Measurements from ENCODE around the gene CKAP4. TPM values are rescaled to one million over a fixed set of nuclear protein-coding genes. Genes with fewer than 3 reads are reported as not detected.

The CKAP4 gene
- polyA plus RNA-seq, 1 experiment, result 389 TPM

DNA sequence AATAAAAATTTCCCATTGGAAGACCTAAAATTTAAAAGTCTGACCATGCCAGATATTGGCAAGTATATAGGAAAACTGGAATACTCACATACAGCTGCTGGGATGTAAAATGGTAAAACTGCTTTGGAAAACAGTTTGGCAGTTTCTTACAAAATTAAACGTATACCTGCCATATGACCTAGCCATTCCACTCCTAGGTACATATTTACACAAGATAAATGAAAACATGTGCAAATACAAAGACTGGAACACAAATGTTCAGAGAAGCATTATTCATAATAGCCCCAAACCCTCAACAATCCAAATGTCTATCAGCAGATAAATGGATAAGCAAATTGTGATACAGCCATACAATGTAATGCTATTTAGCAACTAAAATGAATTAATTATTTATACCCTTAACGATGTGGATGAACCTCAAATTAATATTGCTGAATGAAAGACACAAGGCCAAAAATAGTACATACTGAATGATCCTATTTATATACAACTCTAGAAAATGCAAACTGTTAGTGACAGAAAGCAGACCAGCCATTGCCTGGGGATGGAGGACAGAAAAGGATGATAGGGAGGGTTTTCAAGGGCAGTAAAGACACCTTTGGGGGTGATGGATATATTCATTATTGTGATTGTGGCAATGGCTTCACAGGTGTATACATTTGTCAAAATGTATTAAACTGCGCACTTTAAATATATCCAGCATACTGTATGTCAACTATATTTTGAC is 33.4 kb upstream of the CKAP4 start:
- ChIA-PET POLR2A (no interaction called here), CTCF (interaction anchor here (0.7 to 3.4 kb wide), 5 partner anchors 9 to 55 kb away, joined by 3 to 33 read pairs (median 4); no protein-coding TSS in a partner anchor)

DNA sequence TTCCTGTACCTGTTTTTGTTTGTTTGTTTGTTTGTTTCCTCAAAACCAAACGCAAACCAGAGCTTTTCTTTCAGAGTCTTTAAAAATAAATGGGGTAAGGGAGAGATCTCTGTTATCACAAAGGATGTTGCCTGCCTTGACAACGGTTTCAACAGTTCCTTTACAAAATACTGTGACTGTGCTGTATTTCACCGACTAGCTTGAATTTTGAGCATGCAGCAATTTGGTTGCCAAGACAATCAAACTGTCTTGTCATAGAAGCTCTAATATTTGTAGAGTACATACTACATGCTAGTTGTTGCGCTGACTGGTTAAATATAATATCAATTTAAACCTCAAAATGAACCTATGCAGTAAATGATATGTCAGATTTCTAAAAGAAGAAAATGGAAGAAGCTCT is 32.3 kb upstream of the CKAP4 start:
- TF ChIP-seq, protein P1, sequence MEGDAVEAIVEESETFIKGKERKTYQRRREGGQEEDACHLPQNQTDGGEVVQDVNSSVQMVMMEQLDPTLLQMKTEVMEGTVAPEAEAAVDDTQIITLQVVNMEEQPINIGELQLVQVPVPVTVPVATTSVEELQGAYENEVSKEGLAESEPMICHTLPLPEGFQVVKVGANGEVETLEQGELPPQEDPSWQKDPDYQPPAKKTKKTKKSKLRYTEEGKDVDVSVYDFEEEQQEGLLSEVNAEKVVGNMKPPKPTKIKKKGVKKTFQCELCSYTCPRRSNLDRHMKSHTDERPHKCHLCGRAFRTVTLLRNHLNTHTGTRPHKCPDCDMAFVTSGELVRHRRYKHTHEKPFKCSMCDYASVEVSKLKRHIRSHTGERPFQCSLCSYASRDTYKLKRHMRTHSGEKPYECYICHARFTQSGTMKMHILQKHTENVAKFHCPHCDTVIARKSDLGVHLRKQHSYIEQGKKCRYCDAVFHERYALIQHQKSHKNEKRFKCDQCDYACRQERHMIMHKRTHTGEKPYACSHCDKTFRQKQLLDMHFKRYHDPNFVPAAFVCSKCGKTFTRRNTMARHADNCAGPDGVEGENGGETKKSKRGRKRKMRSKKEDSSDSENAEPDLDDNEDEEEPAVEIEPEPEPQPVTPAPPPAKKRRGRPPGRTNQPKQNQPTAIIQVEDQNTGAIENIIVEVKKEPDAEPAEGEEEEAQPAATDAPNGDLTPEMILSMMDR (IDR thresholded peaks at IDR 0.05; ENCODE audit: low read depth, low read length), result no peak
- no peak for DNase-seq (ENCODE audit: low read depth, low spot score)
- CTCF ChIA-PET, result interaction anchor here (1.6 kb wide), 1 partner anchor 53 kb away, joined by 5 read pairs; no protein-coding TSS in a partner anchor
- peaks cover 4% of the 10 kb centered on the region for H3K27me3 ChIP-seq (ENCODE audit: control insufficient read depth, insufficient read depth, low read length)
- POLR2A ChIA-PET, result no interaction called here
- peaks cover 8% of the 10 kb centered on the region; the same call in 1 of the 2 replicates for H3K9me3 ChIP-seq (ENCODE audit: control insufficient read depth, insufficient read depth, low read length)
- no peak overlapping the region for H3K27ac ChIP-seq (ENCODE audit: low read depth, low read length)
- H3K4me3 ChIP-seq (ENCODE audit: low read depth, low read length), result no peak overlapping the region

More for the DNA sequence above, 33.4 kb upstream of the CKAP4 start:
- DNase-seq (ENCODE audit: low read depth, low spot score), result no peak
- H3K9me3 ChIP-seq (ENCODE audit: control insufficient read depth, insufficient read depth, low read length), result peaks cover 8% of the 10 kb centered on the region; the same call in 1 of the 2 replicates
- peaks cover 3% of the 10 kb centered on the region for H3K27me3 ChIP-seq (ENCODE audit: control insufficient read depth, insufficient read depth, low read length)
- no peak overlapping the region for H3K27ac ChIP-seq (ENCODE audit: low read depth, low read length)
- no peak overlapping the region for H3K4me3 ChIP-seq (ENCODE audit: low read depth, low read length)
- TF ChIP-seq, protein P1 (IDR thresholded peaks at IDR 0.05; ENCODE audit: low read depth, low read length), result no peak

DNA sequence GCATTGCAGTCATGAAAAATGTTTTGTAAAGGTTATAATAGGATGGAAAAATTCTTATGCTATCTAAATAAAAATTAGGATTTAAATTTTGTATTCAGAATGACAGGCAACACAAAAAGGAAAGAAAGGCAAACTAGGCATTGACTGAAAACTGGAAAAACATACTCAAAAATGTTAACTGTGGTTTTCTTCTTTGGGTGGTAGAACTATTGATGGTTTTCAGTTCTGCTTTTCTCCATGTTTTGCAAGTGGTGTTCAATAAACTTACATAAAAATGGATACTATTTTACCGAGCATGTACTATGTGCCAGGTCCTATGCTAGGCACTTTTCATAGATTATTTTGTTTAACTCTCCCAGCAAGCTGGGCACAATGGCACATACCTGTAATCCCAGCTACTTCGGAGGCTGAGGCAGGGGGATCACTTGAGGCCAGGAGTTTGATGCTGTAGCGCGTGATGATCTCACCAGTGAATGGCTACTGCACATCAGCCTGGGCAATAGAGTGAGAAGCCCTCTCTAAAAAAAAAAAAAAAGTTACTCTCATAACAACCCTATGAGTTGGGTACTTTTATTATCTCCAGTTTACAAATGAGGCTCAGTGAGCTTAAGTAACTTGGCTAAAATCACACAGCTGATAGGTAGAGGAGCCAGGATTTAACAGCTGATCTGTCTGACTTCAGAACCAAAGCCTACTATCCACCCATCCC is 28.4 kb upstream of the CKAP4 start:
- Histone ChIP-seq H3K27ac (ENCODE audit: low read depth, low read length) (no peak overlapping the region), H3K27me3 (ENCODE audit: control insufficient read depth, insufficient read depth, low read length) (peaks cover 8% of the 10 kb centered on the region), H3K4me3 (ENCODE audit: low read depth, low read length) (no peak overlapping the region), H3K9me3 (ENCODE audit: control insufficient read depth, insufficient read depth, low read length) (no peaks in the 10 kb centered on the region)
- no peak for DNase-seq (ENCODE audit: low read depth, low spot score)
- ChIA-PET POLR2A (no interaction called here), CTCF (no interaction called here)
- TF ChIP-seq, protein P1 (IDR thresholded peaks at IDR 0.05; ENCODE audit: low read depth, low read length), result no peak

DNA sequence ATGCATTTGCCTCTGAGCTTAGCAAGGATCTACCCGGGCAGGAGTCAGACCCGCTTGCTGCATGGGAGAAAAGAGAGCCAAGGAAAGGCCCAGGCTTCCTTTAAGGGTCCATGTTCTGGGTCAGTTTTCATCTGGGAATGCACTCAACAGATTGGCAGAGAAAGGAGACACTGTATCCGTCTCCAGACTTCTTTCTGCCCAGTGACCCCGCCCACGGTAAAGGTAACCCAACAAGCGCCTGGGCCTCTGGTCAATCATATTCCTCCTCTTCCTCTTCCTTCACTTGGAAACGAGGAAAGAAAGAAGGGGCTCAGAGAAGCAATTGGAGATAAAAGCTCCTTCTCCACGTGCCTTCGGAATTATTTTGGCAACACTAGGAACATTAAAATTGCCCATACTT is 27.6 kb upstream of the CKAP4 start:
- CTCF ChIA-PET, result no interaction called here
- Histone ChIP-seq H3K9me3 (ENCODE audit: control insufficient read depth, insufficient read depth, low read length) (no peaks in the 10 kb centered on the region), H3K4me3 (ENCODE audit: low read depth, low read length) (no peak overlapping the region), H3K27me3 (ENCODE audit: control insufficient read depth, insufficient read depth, low read length) (peaks cover 8% of the 10 kb centered on the region), H3K27ac (ENCODE audit: low read depth, low read length) (no peak overlapping the region)
- TF ChIP-seq, protein P1 (IDR thresholded peaks at IDR 0.05; ENCODE audit: low read depth, low read length), result no peak
- DNase-seq (ENCODE audit: low read depth, low spot score), result no peak
- POLR2A ChIA-PET, result interaction anchor here (0.6 kb wide), 1 partner anchor 81 kb away, joined by 10 read pairs; no protein-coding TSS in a partner anchor

DNA sequence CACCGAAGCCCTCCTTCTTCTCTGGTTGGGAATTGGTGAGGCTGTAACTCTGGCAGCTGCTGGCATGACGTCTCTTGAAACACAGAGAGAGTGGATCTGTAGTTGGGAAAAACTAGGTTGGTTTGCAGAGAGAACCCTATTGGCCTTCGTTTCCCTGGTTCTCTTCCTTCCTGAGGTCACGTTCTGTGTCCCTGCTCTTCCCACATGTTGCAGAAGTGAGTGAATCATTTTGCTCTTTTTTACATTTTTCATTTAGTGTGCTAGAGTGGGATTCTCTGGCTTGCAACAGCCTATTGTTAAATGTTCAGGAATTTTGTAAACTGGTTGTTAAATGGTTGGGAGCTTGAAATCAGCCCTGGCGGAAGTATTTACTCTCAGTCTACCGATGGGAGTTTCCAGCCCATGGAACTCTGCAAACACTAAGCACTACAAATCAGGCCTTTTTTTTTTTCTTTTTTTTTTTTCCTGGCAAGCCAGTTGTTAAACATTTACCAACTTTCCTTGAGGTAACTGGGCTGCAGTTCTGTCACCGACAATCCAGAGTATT is 26.8 kb upstream of the CKAP4 start:
- TF ChIP-seq, protein P1 (IDR thresholded peaks at IDR 0.05; ENCODE audit: low read depth, low read length), result no peak
- Histone ChIP-seq H3K4me3 (ENCODE audit: low read depth, low read length) (no peak overlapping the region), H3K27ac (ENCODE audit: low read depth, low read length) (peak overlapping the region; percentile 21), H3K9me3 (ENCODE audit: control insufficient read depth, insufficient read depth, low read length) (no peaks in the 10 kb centered on the region), H3K27me3 (ENCODE audit: control insufficient read depth, insufficient read depth, low read length) (peaks cover 8% of the 10 kb centered on the region)
- no peak for DNase-seq (ENCODE audit: low read depth, low spot score)
- ChIA-PET POLR2A (no interaction called here), CTCF (no interaction called here)
